H1 (cell line): ENCODE results near the gene PGAM4.

Experiments used
- CHD2 ChIP-seq: IDR thresholded peaks from 2 replicates; pipeline ENCODE4 v1.6.1; 2012; ENCODE audit warnings: low read length, improper control_type of control experiment
- EZH2 ChIP-seq: fragments of 200-600 bp; sonication (generic); IDR thresholded peaks from 2 replicates; pipeline ENCODE4 v1.7.1; 2012; ENCODE audit warnings: low read depth, mild to moderate bottlenecking, moderate library complexity, low read length, inconsistent platforms; ENCODE audit not compliant: severe bottlenecking
- JUN ChIP-seq: IDR thresholded peaks from 2 replicates; pipeline ENCODE4 v1.6.1; 2011; ENCODE audit warnings: low read depth, mild to moderate bottlenecking, improper control_type of control experiment, low read length
- POLR2A ChIP-seq, 2 experiments: IDR thresholded peaks; 1 replicate in 1 of 2; 2 replicates in 1 of 2; pipeline ENCODE4 v1.6.1; 2011; ENCODE audit warnings: low read depth in 2 of 2, low read length in 2 of 2, mild to moderate bottlenecking in 2 of 2; ENCODE audit errors: control extremely low read depth in 1 of 2
- TF ChIP-seq, protein P1 (sequence below), 3 experiments: IDR thresholded peaks; 1 replicate in 2 of 3; 2 replicates in 1 of 3; pipeline versions ENCODE4 v1.5.1 to v1.6.1; 2011; ENCODE audit warnings: low read length in 3 of 3, mild to moderate bottlenecking in 3 of 3, inconsistent platforms in 2 of 3, low read depth in 1 of 3, moderate library complexity in 1 of 3; ENCODE audit not compliant: insufficient read depth in 1 of 3; ENCODE audit errors: control extremely low read depth in 1 of 3
- TF ChIP-seq, protein P2 (sequence below): IDR thresholded peaks from 2 replicates; pipeline ENCODE4 v1.6.1; 2012; ENCODE audit warnings: low read length, inconsistent platforms

DNA sequence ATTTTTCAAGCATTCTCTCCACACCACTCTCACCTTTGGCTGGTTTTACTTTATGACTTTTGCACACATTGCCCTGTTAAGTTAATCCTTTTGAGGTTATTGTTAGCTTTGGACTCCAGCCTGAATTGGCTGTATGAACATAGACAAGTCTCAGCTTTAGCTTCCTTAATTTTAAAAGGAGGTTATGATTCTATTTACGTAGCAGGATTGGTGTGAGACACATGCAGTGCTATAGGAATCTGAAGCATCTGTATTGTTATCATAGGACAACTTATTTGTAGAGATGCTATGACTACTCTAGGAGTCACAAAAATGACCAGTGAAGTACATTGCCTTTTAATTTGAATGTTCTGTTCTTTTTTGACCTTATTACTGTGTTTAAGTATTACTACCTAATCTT is 15.7 kb downstream of the PGAM4 start:
- no peak for TF ChIP-seq EZH2
- TF ChIP-seq, protein P1, sequence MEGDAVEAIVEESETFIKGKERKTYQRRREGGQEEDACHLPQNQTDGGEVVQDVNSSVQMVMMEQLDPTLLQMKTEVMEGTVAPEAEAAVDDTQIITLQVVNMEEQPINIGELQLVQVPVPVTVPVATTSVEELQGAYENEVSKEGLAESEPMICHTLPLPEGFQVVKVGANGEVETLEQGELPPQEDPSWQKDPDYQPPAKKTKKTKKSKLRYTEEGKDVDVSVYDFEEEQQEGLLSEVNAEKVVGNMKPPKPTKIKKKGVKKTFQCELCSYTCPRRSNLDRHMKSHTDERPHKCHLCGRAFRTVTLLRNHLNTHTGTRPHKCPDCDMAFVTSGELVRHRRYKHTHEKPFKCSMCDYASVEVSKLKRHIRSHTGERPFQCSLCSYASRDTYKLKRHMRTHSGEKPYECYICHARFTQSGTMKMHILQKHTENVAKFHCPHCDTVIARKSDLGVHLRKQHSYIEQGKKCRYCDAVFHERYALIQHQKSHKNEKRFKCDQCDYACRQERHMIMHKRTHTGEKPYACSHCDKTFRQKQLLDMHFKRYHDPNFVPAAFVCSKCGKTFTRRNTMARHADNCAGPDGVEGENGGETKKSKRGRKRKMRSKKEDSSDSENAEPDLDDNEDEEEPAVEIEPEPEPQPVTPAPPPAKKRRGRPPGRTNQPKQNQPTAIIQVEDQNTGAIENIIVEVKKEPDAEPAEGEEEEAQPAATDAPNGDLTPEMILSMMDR (IDR thresholded peaks at IDR 0.05; ENCODE audit: control extremely low read depth in 1 of 3, insufficient read depth in 1 of 3, low read depth in 1 of 3, low read length in 3 of 3), result no peak
- no peak for TF ChIP-seq CHD2
- TF ChIP-seq, protein P2, sequence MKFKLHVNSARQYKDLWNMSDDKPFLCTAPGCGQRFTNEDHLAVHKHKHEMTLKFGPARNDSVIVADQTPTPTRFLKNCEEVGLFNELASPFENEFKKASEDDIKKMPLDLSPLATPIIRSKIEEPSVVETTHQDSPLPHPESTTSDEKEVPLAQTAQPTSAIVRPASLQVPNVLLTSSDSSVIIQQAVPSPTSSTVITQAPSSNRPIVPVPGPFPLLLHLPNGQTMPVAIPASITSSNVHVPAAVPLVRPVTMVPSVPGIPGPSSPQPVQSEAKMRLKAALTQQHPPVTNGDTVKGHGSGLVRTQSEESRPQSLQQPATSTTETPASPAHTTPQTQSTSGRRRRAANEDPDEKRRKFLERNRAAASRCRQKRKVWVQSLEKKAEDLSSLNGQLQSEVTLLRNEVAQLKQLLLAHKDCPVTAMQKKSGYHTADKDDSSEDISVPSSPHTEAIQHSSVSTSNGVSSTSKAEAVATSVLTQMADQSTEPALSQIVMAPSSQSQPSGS, result no peak
- TF ChIP-seq POLR2A (IDR thresholded peaks at IDR 0.05; ENCODE audit: control extremely low read depth in 1 of 2, low read depth in 2 of 2, low read length in 2 of 2), result no peak
- TF ChIP-seq JUN, result no peak
